ENCODE results near the gene ETV3L. TPM values are rescaled to one million over a fixed set of nuclear protein-coding genes. Genes with fewer than 3 reads are reported as not detected.

Gene ETV3L
- total RNA-seq, 2 experiments from 2014 or later: not detected

GRCh38 chr1:157138220-157139051, 38.8 kb upstream of the ETV3L start, which contains the start of gene ETV3:
Gene ETV3 (minus strand): TSS chr1:157138395. CDS start chr1:157136352, 2,043 bp downstream.
- Mint-ChIP-seq H3K27ac (peak within 1 kb of the TSS; percentile 92), H3K27me3 (ENCODE audit: low read depth) (no peaks in the 10 kb centered on the region), H3K4me1 (ENCODE audit: low read depth) (peaks cover 53% of the 10 kb centered on the region), H3K9me3 (ENCODE audit: insufficient read depth) (no peaks in the 10 kb centered on the region), H3K4me3 (peak within 1 kb of the TSS; percentile 95), H3K36me3 (ENCODE audit: low read depth) (peaks cover 44% of the 10 kb centered on the region)
- ATAC-seq (peak; percentile 85), DNase-seq (peak; percentile 94)
- POLR2A ChIA-PET: interaction anchor here (0.6 to 1.5 kb wide), 7 partner anchors 13 to 477 kb away, joined by 3 to 10 read pairs (median 4); no protein-coding TSS in a partner anchor
- CTCF ChIA-PET: interaction anchor here (0.8 to 3.2 kb wide), 7 partner anchors 11 to 299 kb away, joined by 3 to 24 read pairs (median 7); no protein-coding TSS in a partner anchor

DNA sequence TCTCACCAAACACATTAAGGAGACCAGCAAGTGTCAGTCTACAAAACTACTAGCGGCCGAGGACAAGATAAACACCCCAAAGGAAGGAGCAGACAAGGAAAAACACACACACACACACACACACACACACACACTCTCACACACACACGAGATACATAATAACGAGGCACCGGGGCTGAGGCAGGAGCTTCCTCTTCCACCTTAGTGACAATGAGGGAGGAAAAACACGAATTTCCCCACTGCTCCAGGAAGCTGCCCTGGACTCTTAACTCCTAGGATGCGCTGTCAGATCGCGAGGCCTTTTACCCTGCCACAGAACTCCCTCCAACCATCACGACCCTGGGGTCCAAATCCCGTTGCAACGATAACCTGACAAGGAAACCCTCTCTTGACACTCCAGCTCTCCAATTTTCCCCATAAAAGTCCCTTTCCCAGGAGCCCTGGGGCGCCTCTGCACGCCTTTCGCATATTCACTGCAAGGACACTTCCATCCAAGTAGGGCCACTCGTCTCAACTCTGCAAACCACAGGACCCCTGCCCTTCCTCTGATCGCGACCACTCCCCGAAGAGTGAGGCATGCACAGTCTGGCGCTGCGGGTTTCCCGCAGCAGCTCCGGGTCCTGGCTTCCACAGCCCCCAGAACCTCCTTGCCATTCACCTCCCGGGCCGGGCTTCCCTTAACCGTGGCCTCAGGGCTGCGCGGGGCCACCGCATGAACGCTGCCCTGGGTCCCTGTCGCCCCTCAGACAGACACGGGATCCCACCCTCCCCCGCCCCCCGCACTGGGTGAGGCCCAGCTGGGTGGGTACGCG, 38.0 kb upstream of the ETV3L start:
- Mint-ChIP-seq H3K27ac (peak overlapping the region; percentile 92), H3K36me3 (ENCODE audit: low read depth) (peaks cover 51% of the 10 kb centered on the region), H3K4me3 (peak overlapping the region; percentile 95), H3K4me1 (ENCODE audit: low read depth) (peaks cover 61% of the 10 kb centered on the region), H3K27me3 (ENCODE audit: low read depth) (no peaks in the 10 kb centered on the region), H3K9me3 (ENCODE audit: insufficient read depth) (no peaks in the 10 kb centered on the region)
- DNase-seq (peak; percentile 35), ATAC-seq (no peak)
- ChIA-PET POLR2A (interaction anchor here (0.6 to 1.4 kb wide), 2 partner anchors 18 to 35 kb away, joined by 3 to 10 read pairs; no protein-coding TSS in a partner anchor), CTCF (interaction anchor here (1.4 to 5.7 kb wide), 3 partner anchors 8 to 48 kb away, joined by 4 to 61 read pairs (median 7); no protein-coding TSS in a partner anchor)

- Mint-ChIP-seq H3K27ac (peak overlapping the region; percentile 92), H3K4me1 (ENCODE audit: low read depth) (peaks cover 67% of the 10 kb centered on the region), H3K4me3 (peak overlapping the region; percentile 95), H3K9me3 (ENCODE audit: insufficient read depth) (no peaks in the 10 kb centered on the region), H3K36me3 (ENCODE audit: low read depth) (peaks cover 57% of the 10 kb centered on the region), H3K27me3 (ENCODE audit: low read depth) (no peaks in the 10 kb centered on the region)
- DNase-seq (no peak), ATAC-seq (no peak)
- ChIA-PET CTCF (interaction anchor here (1.4 to 6.6 kb wide), 4 partner anchors 9 to 47 kb away, joined by 4 to 64 read pairs (median 34); no protein-coding TSS in a partner anchor), POLR2A (interaction anchor here (1.4 kb wide), 1 partner anchor 19 kb away, joined by 10 read pairs; no protein-coding TSS in a partner anchor)
Observed at GRCh38 chr1:157137046-157137407, 37.4 kb upstream of the ETV3L start.

DNA sequence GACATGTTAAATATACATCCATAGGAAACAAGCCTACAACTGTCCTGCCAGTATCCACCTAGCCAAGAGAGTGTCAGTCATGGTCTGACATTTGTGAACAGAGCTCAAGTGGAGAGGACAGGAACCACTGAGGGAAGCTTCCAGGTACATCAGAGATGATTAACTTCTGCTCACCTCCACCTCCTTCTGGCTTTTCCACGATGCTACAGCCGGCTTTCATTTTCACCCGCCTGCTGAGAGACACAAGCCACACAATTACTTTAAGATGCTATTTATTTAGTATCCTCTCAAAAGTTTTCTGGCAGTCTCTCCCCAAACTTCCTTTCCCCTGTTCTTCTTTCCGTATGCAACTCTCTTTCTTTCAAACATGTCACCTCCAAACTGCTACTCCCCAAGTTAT, 36.5 kb upstream of the ETV3L start:
- H3K27me3 Mint-ChIP-seq (ENCODE audit: low read depth): no peaks in the 10 kb centered on the region
- peaks cover 66% of the 10 kb centered on the region for H3K36me3 Mint-ChIP-seq (ENCODE audit: low read depth)
- DNase-seq (no peak), ATAC-seq (no peak)
- CTCF ChIA-PET: interaction anchor here (0.9 to 6.6 kb wide), 8 partner anchors 9 to 446 kb away, joined by 3 to 64 read pairs (median 4); no protein-coding TSS in a partner anchor
- POLR2A ChIA-PET: no interaction called here
- peak overlapping the region; percentile 95 for H3K4me3 Mint-ChIP-seq
- H3K27ac Mint-ChIP-seq: peak overlapping the region; percentile 5
- no peaks in the 10 kb centered on the region for H3K9me3 Mint-ChIP-seq (ENCODE audit: insufficient read depth)
- H3K4me1 Mint-ChIP-seq (ENCODE audit: low read depth): peaks cover 76% of the 10 kb centered on the region

DNA sequence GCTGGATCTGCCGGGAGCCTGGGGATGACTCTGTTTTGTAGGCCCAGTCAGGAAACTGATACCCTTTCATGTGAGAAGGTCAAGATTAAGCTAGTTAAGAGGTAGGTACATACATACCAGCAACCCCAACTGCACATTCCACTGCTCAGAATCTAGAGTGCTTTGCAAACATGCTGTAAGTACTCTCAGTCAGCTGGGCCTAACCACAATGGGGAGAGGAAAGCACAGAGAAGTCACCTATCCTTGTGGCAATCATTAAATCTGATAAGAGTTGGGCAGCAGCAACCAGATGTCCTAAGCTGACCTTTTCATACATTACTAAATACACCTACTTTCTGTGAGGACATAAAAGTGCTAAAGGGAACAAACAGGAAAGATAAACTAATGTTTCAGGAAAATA, 36.0 kb upstream of the ETV3L start:
- DNase-seq (no peak), ATAC-seq (no peak)
- peaks cover 75% of the 10 kb centered on the region for H3K4me1 Mint-ChIP-seq (ENCODE audit: low read depth)
- peaks cover 70% of the 10 kb centered on the region for H3K36me3 Mint-ChIP-seq (ENCODE audit: low read depth)
- peak overlapping the region; percentile 95 for H3K4me3 Mint-ChIP-seq
- H3K27me3 Mint-ChIP-seq (ENCODE audit: low read depth): no peaks in the 10 kb centered on the region
- POLR2A ChIA-PET: no interaction called here
- CTCF ChIA-PET: interaction anchor here (0.9 to 6.6 kb wide), 8 partner anchors 8 to 446 kb away, joined by 3 to 64 read pairs (median 4); no protein-coding TSS in a partner anchor
- no peaks in the 10 kb centered on the region for H3K9me3 Mint-ChIP-seq (ENCODE audit: insufficient read depth)
- H3K27ac Mint-ChIP-seq: no peak overlapping the region

DNA sequence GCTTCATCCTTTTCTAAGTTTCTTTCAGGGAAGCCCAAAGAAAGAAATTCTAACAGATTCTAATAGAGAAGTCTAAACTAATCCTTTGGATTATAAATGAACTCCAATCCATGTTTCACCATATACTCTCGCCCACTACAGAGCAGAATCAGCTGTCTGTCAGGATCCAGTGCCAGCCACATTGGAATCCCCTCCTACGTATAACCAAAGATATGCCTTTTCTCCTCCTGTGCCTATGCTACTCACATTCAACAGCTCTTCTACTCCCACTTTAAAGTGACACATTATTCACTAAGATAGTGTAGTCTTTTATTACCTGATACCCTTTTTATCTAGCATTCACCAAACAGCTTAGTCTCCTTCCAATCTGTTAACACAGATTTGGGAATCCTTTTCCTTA, 35.5 kb upstream of the ETV3L start:
- DNase-seq: no peak
- Mint-ChIP-seq H3K27me3 (ENCODE audit: low read depth) (no peaks in the 10 kb centered on the region), H3K36me3 (ENCODE audit: low read depth) (peaks cover 72% of the 10 kb centered on the region), H3K27ac (peak overlapping the region; percentile 62), H3K4me3 (peak overlapping the region; percentile 95), H3K4me1 (ENCODE audit: low read depth) (peaks cover 72% of the 10 kb centered on the region), H3K9me3 (ENCODE audit: insufficient read depth) (no peaks in the 10 kb centered on the region)
- POLR2A ChIA-PET: no interaction called here
- ATAC-seq: no peak
- CTCF ChIA-PET: interaction anchor here (0.8 to 6.6 kb wide), 8 partner anchors 8 to 445 kb away, joined by 3 to 64 read pairs (median 4); no protein-coding TSS in a partner anchor

GRCh38 chr1:157134442-157134841, 34.8 kb upstream of the ETV3L start:
- Mint-ChIP-seq H3K27me3 (ENCODE audit: low read depth) (no peaks in the 10 kb centered on the region), H3K4me3 (peak overlapping the region; percentile 20), H3K4me1 (ENCODE audit: low read depth) (peaks cover 68% of the 10 kb centered on the region), H3K36me3 (ENCODE audit: low read depth) (peaks cover 76% of the 10 kb centered on the region), H3K27ac (peak overlapping the region; percentile 82), H3K9me3 (ENCODE audit: insufficient read depth) (no peaks in the 10 kb centered on the region)
- CTCF ChIA-PET: interaction anchor here (0.8 to 6.6 kb wide), 9 partner anchors 9 to 445 kb away, joined by 3 to 64 read pairs (median 4); no protein-coding TSS in a partner anchor
- POLR2A ChIA-PET: no interaction called here
- ATAC-seq (no peak), DNase-seq (no peak)

GRCh38 chr1:157133426-157133825, 33.8 kb upstream of the ETV3L start:
- Mint-ChIP-seq H3K4me1 (ENCODE audit: low read depth) (peaks cover 61% of the 10 kb centered on the region), H3K27ac (peak overlapping the region; percentile 82), H3K4me3 (peak overlapping the region; percentile 56), H3K9me3 (ENCODE audit: insufficient read depth) (no peaks in the 10 kb centered on the region), H3K27me3 (ENCODE audit: low read depth) (no peaks in the 10 kb centered on the region), H3K36me3 (ENCODE audit: low read depth) (peaks cover 81% of the 10 kb centered on the region)
- DNase-seq: peak; percentile 53
- POLR2A ChIA-PET: no interaction called here
- peak; percentile 44 for ATAC-seq
- CTCF ChIA-PET: interaction anchor here (1.0 to 6.6 kb wide), 7 partner anchors 8 to 61 kb away, joined by 3 to 64 read pairs (median 4); no protein-coding TSS in a partner anchor

GRCh38 chr1:157132616-157133167, 33.1 kb upstream of the ETV3L start:
- peak overlapping the region; percentile 75 for H3K27ac Mint-ChIP-seq
- H3K4me1 Mint-ChIP-seq (ENCODE audit: low read depth): peaks cover 65% of the 10 kb centered on the region
- POLR2A ChIA-PET: no interaction called here
- no peaks in the 10 kb centered on the region for H3K9me3 Mint-ChIP-seq (ENCODE audit: insufficient read depth)
- H3K36me3 Mint-ChIP-seq (ENCODE audit: low read depth): peaks cover 87% of the 10 kb centered on the region
- H3K4me3 Mint-ChIP-seq: peak overlapping the region; percentile 26
- CTCF ChIA-PET: interaction anchor here (1.6 to 6.6 kb wide), 3 partner anchors 22 to 42 kb away, joined by 4 to 64 read pairs (median 61); no protein-coding TSS in a partner anchor
- ATAC-seq: no peak
- DNase-seq: no peak
- H3K27me3 Mint-ChIP-seq (ENCODE audit: low read depth): no peaks in the 10 kb centered on the region

GRCh38 chr1:157132111-157132510, 32.5 kb upstream of the ETV3L start:
- peak overlapping the region; percentile 20 for H3K27ac Mint-ChIP-seq
- no peaks in the 10 kb centered on the region for H3K9me3 Mint-ChIP-seq (ENCODE audit: insufficient read depth)
- POLR2A ChIA-PET: no interaction called here
- no peaks in the 10 kb centered on the region for H3K27me3 Mint-ChIP-seq (ENCODE audit: low read depth)
- H3K4me3 Mint-ChIP-seq: no peak overlapping the region
- H3K4me1 Mint-ChIP-seq (ENCODE audit: low read depth): peaks cover 64% of the 10 kb centered on the region
- peaks cover 84% of the 10 kb centered on the region for H3K36me3 Mint-ChIP-seq (ENCODE audit: low read depth)
- DNase-seq (no peak), ATAC-seq (no peak)
- CTCF ChIA-PET: interaction anchor here (5.7 to 6.6 kb wide), 2 partner anchors 23 to 42 kb away, joined by 61 to 64 read pairs; no protein-coding TSS in a partner anchor

- DNase-seq (no peak), ATAC-seq (no peak)
- peaks cover 56% of the 10 kb centered on the region for H3K4me1 Mint-ChIP-seq (ENCODE audit: low read depth)
- ChIA-PET POLR2A (no interaction called here), CTCF (interaction anchor here (1.0 to 6.6 kb wide), 2 partner anchors 24 to 41 kb away, joined by 4 to 64 read pairs; no protein-coding TSS in a partner anchor)
- no peaks in the 10 kb centered on the region for H3K9me3 Mint-ChIP-seq (ENCODE audit: insufficient read depth)
- peak overlapping the region; percentile 6 for H3K27ac Mint-ChIP-seq
- H3K36me3 Mint-ChIP-seq (ENCODE audit: low read depth): peaks cover 81% of the 10 kb centered on the region
- H3K27me3 Mint-ChIP-seq (ENCODE audit: low read depth): no peaks in the 10 kb centered on the region
- no peak overlapping the region for H3K4me3 Mint-ChIP-seq
Observed at GRCh38 chr1:157131281-157131680, 31.7 kb upstream of the ETV3L start.
